Measurements from ENCODE around the gene ZNF763.

DNA sequence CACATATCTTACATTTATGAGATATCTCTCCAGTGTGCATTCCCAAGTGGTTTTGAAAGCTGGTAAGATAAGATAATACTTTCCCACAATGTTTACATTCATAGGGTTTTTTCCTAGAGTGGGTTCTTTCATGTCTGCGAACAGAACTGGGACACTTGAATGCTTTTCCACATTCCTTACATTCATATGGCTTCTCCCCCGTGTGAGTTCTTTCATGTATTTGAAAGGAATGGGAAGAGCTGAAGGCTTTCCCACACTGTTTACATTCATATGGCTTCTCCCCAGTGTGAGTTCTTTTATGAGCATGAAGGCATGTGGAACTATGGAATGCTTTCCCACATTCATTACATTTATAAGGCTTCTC, 50.9 kb downstream of the ZNF763 start:
- TF ChIP-seq, protein P1, sequence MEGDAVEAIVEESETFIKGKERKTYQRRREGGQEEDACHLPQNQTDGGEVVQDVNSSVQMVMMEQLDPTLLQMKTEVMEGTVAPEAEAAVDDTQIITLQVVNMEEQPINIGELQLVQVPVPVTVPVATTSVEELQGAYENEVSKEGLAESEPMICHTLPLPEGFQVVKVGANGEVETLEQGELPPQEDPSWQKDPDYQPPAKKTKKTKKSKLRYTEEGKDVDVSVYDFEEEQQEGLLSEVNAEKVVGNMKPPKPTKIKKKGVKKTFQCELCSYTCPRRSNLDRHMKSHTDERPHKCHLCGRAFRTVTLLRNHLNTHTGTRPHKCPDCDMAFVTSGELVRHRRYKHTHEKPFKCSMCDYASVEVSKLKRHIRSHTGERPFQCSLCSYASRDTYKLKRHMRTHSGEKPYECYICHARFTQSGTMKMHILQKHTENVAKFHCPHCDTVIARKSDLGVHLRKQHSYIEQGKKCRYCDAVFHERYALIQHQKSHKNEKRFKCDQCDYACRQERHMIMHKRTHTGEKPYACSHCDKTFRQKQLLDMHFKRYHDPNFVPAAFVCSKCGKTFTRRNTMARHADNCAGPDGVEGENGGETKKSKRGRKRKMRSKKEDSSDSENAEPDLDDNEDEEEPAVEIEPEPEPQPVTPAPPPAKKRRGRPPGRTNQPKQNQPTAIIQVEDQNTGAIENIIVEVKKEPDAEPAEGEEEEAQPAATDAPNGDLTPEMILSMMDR (IDR thresholded peaks at IDR 0.05) = no peak
- TF ChIP-seq POLR2A (IDR thresholded peaks at IDR 0.05) = no peak
